Natural killer cell treated with Interleukin-12 subunit alpha and Interleukin-12 subunit beta and Interleukin-15 and Interleukin-18, amount 100 ng/mL, for 72 hours (primary cell): Measurements from ENCODE around the gene JUNB. TPM values are rescaled to one million over a fixed set of nuclear protein-coding genes. Genes with fewer than 3 reads are reported as not detected.
A peak's percentile ranks its signal among the peaks of the same experiment; 100 is the strongest.

Experiments used
- ATAC-seq, 2 donors: fragments of 150-1000 bp; cut with Tn5 transposase in 1 of 2; sonication (Bioruptor Pico), chemical (Tn5 transposase) in 1 of 2; 2 replicates each; pipeline ENCODE4 v1.10.0; 2021
- DNase-seq: peaks from one replicate; pipeline ENCODE4 v3.0.0; 2022; ENCODE audit warnings: low spot score
- H3K27ac Mint-ChIP-seq, 2 donors: 1 replicate in 1 of 2; 2 replicates in 1 of 2; pipeline ENCODE4 v1.8.0; 2022; ENCODE audit warnings: mixed read lengths in 2 of 2, mild to moderate bottlenecking in 1 of 2, moderate library complexity in 1 of 2
- H3K27me3 Mint-ChIP-seq, 2 donors: 1 replicate in 1 of 2; 2 replicates in 1 of 2; pipeline ENCODE4 v1.8.0; 2022; ENCODE audit warnings: mixed read lengths in 2 of 2
- H3K36me3 Mint-ChIP-seq: one replicate; pipeline ENCODE4 v1.8.0; 2022; ENCODE audit warnings: mixed read lengths
- H3K4me1 Mint-ChIP-seq, 2 donors: 1 replicate in 1 of 2; 2 replicates in 1 of 2; pipeline ENCODE4 v1.8.0; 2022; ENCODE audit warnings: low read depth in 2 of 2, mixed read lengths in 2 of 2, mild to moderate bottlenecking in 1 of 2
- H3K4me3 Mint-ChIP-seq: one replicate; pipeline ENCODE4 v1.8.0; 2022; ENCODE audit warnings: mixed read lengths
- H3K9me3 Mint-ChIP-seq: 2 replicates; pipeline ENCODE4 v1.8.0; 2022; ENCODE audit warnings: mixed read lengths
- total RNA-seq, 2 donors: library from RNA; stranded (reverse); gene quantifications; one replicate each; pipeline ENCODE4 v1.2.3, GENCODE V29; 2022

The JUNB gene
- total RNA-seq, 2 donors from 2014 or later, result 252 to 329 TPM

- H3K4me1 Mint-ChIP-seq, result peaks cover 9 to 11% of the 10 kb centered on the region in 2 donors
Observed at GRCh38 chr19:12825254-12826131, 34.2 kb downstream of the JUNB start.

GRCh38 chr19:12828494-12828893 lies 37.2 kb downstream of the JUNB start:
- Mint-ChIP-seq H3K27ac (no peak overlapping the region), H3K9me3 (no peaks in the 10 kb centered on the region), H3K27me3 (peaks cover 42 to 50% of the 10 kb centered on the region in 2 donors), H3K4me3 (no peak overlapping the region), H3K36me3 (no peaks in the 10 kb centered on the region), H3K4me1 (peaks cover 21 to 27% of the 10 kb centered on the region in 2 donors)
- ATAC-seq, result peak in 1 of 2 donors; percentile 51
- DNase-seq, result no peak

More at GRCh38 chr19:12825254-12826131, 34.2 kb downstream of the JUNB start:
- Mint-ChIP-seq H3K36me3 (peaks cover 4% of the 10 kb centered on the region), H3K27ac (no peak overlapping the region), H3K27me3 (peaks cover 27 to 30% of the 10 kb centered on the region in 2 donors), H3K4me3 (peak overlapping the region; percentile 25), H3K9me3 (peaks cover 2% of the 10 kb centered on the region)
- DNase-seq, result no peak
- ATAC-seq, result peak in 1 of 2 donors; percentile 39

GRCh38 chr19:12833418-12833737 lies 42.1 kb downstream of the JUNB start:
- Mint-ChIP-seq H3K4me3 (peak overlapping the region; percentile 37), H3K27me3 (peaks cover 46 to 52% of the 10 kb centered on the region in 2 donors), H3K27ac (no peak overlapping the region), H3K4me1 (peaks cover 18 to 21% of the 10 kb centered on the region in 2 donors), H3K9me3 (no peaks in the 10 kb centered on the region), H3K36me3 (no peaks in the 10 kb centered on the region)
- ATAC-seq (no peak), DNase-seq (no peak)

DNA sequence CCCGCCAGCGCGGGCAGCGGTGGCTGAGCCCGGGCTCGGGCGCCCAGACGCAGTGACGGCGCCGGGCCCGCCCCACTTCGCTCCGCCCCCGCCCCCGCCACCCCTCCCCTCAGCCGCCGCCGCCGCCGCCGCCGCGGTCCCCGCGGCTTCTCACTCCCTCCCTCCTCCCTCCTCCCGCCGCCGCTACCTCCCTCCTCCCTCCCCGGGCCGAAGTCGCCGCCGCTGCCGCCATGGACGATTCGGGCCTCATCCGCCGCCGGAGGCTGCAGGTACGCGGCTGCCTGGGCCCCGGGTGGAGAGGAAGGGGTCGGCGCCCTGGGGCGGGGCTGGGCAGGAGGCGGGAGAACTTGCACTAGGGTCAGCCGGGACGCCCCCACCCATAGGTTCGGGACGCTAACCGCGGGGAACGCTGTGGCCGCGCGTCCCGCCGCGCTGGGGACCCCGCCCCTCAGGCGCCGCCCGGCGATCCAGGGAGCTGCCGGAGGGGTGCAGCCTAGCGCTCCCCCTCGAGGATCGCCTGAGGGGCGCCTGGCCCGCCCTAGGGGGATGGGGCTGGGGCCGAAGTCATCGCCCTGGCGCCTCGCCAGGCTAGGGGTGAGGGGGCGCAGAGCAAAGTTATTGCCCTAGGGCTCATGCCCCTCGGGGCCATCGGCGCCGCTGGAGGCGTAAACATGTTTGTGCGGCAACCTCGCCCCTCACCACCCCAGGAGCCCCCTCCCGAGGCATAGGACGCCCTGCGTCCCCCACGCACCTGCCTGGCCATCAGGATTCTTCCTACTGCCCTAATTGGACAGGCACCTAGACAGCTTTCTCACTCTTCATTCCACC lies 42.7 kb downstream of the JUNB start:
- ATAC-seq (peak; percentile 51 to 59), DNase-seq (no peak)
- Mint-ChIP-seq H3K4me3 (peak overlapping the region; percentile 67), H3K4me1 (peaks cover 18 to 21% of the 10 kb centered on the region in 2 donors), H3K27me3 (peaks cover 44 to 54% of the 10 kb centered on the region in 2 donors), H3K9me3 (no peaks in the 10 kb centered on the region), H3K27ac (no peak overlapping the region), H3K36me3 (no peaks in the 10 kb centered on the region)

GRCh38 chr19:12834566-12834943 lies 43.3 kb downstream of the JUNB start, which contains the start of gene RTBDN:
Gene RTBDN (minus strand): TSS chr19:12834579. CDS start chr19:12829979, 4,600 bp downstream.
- DNase-seq (no peak), ATAC-seq (no peak)
- no peak within 1 kb of the TSS for H3K27ac Mint-ChIP-seq
- H3K4me3 Mint-ChIP-seq, result peak within 1 kb of the TSS; percentile 67
- H3K4me1 Mint-ChIP-seq, result peaks cover 24 to 26% of the 10 kb centered on the region in 2 donors
- H3K36me3 Mint-ChIP-seq, result peaks cover 4% of the 10 kb centered on the region
- peaks cover 48 to 60% of the 10 kb centered on the region in 2 donors for H3K27me3 Mint-ChIP-seq
- H3K9me3 Mint-ChIP-seq, result no peaks in the 10 kb centered on the region

DNA sequence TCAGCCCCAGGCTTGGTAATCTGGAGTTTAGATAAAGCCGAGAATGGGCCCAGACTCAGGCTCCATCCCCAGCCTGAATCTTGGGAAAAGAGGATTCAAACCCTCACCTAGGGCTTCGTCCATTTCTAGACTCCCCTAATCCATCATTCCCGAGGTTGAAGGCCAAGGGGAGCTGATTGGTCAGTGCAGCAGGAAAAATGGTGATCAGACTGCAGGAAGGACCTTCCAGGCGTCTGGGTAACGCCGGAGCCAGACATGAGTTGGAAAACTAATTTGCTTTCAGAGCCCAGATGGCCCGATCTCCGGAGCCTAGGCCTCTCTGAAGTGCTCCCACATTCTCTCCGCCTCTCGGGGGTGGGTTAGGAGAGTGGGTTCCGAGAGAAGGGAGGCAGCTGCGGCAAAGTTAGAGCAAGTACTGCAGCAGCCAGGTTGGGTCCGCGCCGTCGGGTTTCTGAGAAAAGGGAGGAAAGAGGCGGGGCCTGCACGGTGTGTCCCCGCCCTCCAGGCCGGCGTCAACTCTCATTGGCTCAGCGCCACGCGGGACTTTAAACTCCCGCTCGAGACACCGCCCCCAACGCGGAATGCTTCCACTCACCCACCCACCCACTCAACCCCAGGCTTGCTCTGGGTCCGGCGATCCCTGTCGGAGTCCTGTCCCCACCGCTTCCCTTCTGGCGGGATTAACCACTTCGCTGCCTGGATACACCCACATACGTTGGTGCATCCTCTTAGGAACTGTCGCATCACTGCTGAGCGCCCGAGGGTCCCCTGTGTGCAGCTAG lies 43.9 kb downstream of the JUNB start:
- Mint-ChIP-seq H3K27me3 (peaks cover 49 to 63% of the 10 kb centered on the region in 2 donors), H3K9me3 (no peaks in the 10 kb centered on the region), H3K36me3 (peaks cover 4% of the 10 kb centered on the region), H3K4me1 (peaks cover 26 to 27% of the 10 kb centered on the region in 2 donors), H3K4me3 (peak overlapping the region; percentile 67), H3K27ac (no peak overlapping the region)
- DNase-seq, result no peak
- ATAC-seq, result no peak

DNA sequence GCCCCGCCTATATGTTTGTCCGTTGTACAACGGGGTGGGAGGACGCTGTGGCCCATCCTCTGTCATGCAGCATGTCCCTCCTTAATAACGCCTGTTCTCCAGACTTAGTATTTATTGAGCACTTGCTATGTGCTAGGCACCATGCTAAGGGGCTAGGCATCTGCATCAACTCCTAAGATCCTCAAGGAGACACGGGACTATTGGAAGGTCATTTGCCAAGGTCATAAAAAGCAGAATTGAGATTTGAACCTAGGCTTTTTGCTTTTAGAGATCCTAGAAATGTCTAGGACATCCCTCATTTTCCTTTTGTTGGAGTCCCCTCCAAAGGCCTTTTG lies 45.2 kb downstream of the JUNB start:
- H3K4me1 Mint-ChIP-seq, result peaks cover 28 to 36% of the 10 kb centered on the region in 2 donors
- DNase-seq (no peak), ATAC-seq (no peak)
- H3K27me3 Mint-ChIP-seq, result peaks cover 50 to 62% of the 10 kb centered on the region in 2 donors
- H3K9me3 Mint-ChIP-seq, result no peaks in the 10 kb centered on the region
- H3K4me3 Mint-ChIP-seq, result no peak overlapping the region
- no peak overlapping the region for H3K27ac Mint-ChIP-seq
- peaks cover 5% of the 10 kb centered on the region for H3K36me3 Mint-ChIP-seq

DNA sequence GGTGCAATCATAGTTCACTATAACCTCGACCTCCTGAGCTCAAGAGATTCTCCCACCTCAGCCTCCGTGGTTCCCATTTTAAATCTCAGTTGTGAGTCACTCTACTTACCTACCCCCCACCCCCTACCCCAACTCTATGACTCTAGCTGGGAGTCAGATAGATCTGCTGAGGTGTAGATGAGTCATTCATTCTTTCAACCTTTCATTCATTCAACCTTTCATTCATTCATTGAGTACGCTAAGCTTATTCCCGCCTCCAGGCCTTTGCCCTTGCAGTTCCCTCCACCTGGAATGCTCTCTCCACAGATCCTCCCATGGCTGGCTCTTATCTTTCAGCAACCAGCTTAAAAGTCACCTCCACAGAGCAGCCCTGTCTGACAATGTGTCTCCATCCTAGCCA lies 45.9 kb downstream of the JUNB start:
- H3K4me3 Mint-ChIP-seq, result no peak overlapping the region

GRCh38 chr19:12838182-12838885 lies 47.0 kb downstream of the JUNB start, which contains the start of gene MAST1:
Gene MAST1 (plus strand): TSS chr19:12838515. CDS start chr19:12838573, 58 bp downstream.
- H3K36me3 Mint-ChIP-seq, result peaks cover 10% of the 10 kb centered on the region
- H3K4me3 Mint-ChIP-seq, result peak within 1 kb of the TSS; percentile 80
- H3K4me1 Mint-ChIP-seq, result peaks cover 17 to 29% of the 10 kb centered on the region in 2 donors
- no peaks in the 10 kb centered on the region for H3K9me3 Mint-ChIP-seq
- H3K27me3 Mint-ChIP-seq, result peaks cover 49 to 64% of the 10 kb centered on the region in 2 donors
- DNase-seq (no peak), ATAC-seq (peak; percentile 63 to 80)
- H3K27ac Mint-ChIP-seq, result no peak within 1 kb of the TSS

More for the DNA sequence above, 45.9 kb downstream of the JUNB start:
- Mint-ChIP-seq H3K27ac (no peak overlapping the region), H3K27me3 (peaks cover 51 to 62% of the 10 kb centered on the region in 2 donors), H3K4me1 (peaks cover 23 to 34% of the 10 kb centered on the region in 2 donors), H3K36me3 (peaks cover 10% of the 10 kb centered on the region), H3K9me3 (no peaks in the 10 kb centered on the region)
- DNase-seq, result no peak
- no peak for ATAC-seq

- no peak for ATAC-seq
- DNase-seq, result no peak
- H3K27me3 Mint-ChIP-seq, result peaks cover 50 to 66% of the 10 kb centered on the region in 2 donors
- no peaks in the 10 kb centered on the region for H3K9me3 Mint-ChIP-seq
- peaks cover 16 to 29% of the 10 kb centered on the region in 2 donors for H3K4me1 Mint-ChIP-seq
- no peak overlapping the region for H3K27ac Mint-ChIP-seq
- peaks cover 10% of the 10 kb centered on the region for H3K36me3 Mint-ChIP-seq
- H3K4me3 Mint-ChIP-seq, result peak overlapping the region; percentile 80
Observed at GRCh38 chr19:12838886-12839756, 47.8 kb downstream of the JUNB start.

- H3K27me3 Mint-ChIP-seq, result peaks cover 47 to 65% of the 10 kb centered on the region in 2 donors
- peaks cover 14 to 23% of the 10 kb centered on the region in 2 donors for H3K4me1 Mint-ChIP-seq
- no peak for DNase-seq
- ATAC-seq, result peak; percentile 41 to 68
- no peak overlapping the region for H3K27ac Mint-ChIP-seq
- no peaks in the 10 kb centered on the region for H3K9me3 Mint-ChIP-seq
- no peak overlapping the region for H3K4me3 Mint-ChIP-seq
- peaks cover 10% of the 10 kb centered on the region for H3K36me3 Mint-ChIP-seq
Observed at GRCh38 chr19:12840091-12841079, 49.1 kb downstream of the JUNB start.
